ENCODE measurements around the gene SMG6. TPM values are rescaled to one million over a fixed set of nuclear protein-coding genes. Genes with fewer than 3 reads are reported as not detected.

The SMG6 gene
- total RNA-seq, 2 donors from 2014 or later, result 33.2 to 82.9 TPM

GRCh38 chr17:2059547-2060384, 243.8 kb downstream of the SMG6 start:
- peak overlapping the region in 1 of 2 donors; percentile 34 for H3K27ac ChIP-seq
- H3K36me3 ChIP-seq, result peaks cover 9% of the 10 kb centered on the region
- H3K9me3 ChIP-seq, result no peaks in the 10 kb centered on the region
- no peak for TF ChIP-seq CTCF (IDR thresholded peaks at IDR 0.05)
- DNase-seq (ENCODE audit: low spot score) (no peak), ATAC-seq (ENCODE audit: insufficient number of reproducible peaks, low FRiP score, low read depth) (no peak)
- peak overlapping the region; percentile 48 for H3K4me3 ChIP-seq
- H3K27me3 ChIP-seq (replicated peaks; ENCODE audit: insufficient read depth), result no peaks in the 10 kb centered on the region
- H3K4me1 ChIP-seq (ENCODE audit: control insufficient read depth in 1 of 2, low read depth in 2 of 2), result peaks cover 3 to 38% of the 10 kb centered on the region in 2 donors

GRCh38 chr17:2058586-2059546, 244.7 kb downstream of the SMG6 start:
- H3K9me3 ChIP-seq, result no peaks in the 10 kb centered on the region
- no peaks in the 10 kb centered on the region for H3K27me3 ChIP-seq (replicated peaks; ENCODE audit: insufficient read depth)
- peak overlapping the region; percentile 48 for H3K4me3 ChIP-seq
- ATAC-seq (ENCODE audit: insufficient number of reproducible peaks, low FRiP score, low read depth), result no peak
- H3K27ac ChIP-seq, result no peak overlapping the region
- DNase-seq (ENCODE audit: low spot score), result no peak
- peaks cover 9 to 37% of the 10 kb centered on the region in 2 donors for H3K4me1 ChIP-seq (ENCODE audit: control insufficient read depth in 1 of 2, low read depth in 2 of 2)
- peaks cover 5% of the 10 kb centered on the region for H3K36me3 ChIP-seq
- TF ChIP-seq CTCF (IDR thresholded peaks at IDR 0.05), result peak; percentile 33

- TF ChIP-seq CTCF (IDR thresholded peaks at IDR 0.05), result no peak
- no peak overlapping the region for H3K27ac ChIP-seq
- ATAC-seq (ENCODE audit: insufficient number of reproducible peaks, low FRiP score, low read depth), result no peak
- peaks cover 12 to 35% of the 10 kb centered on the region in 2 donors for H3K4me1 ChIP-seq (ENCODE audit: control insufficient read depth in 1 of 2, low read depth in 2 of 2)
- peaks cover 5% of the 10 kb centered on the region for H3K36me3 ChIP-seq
- no peaks in the 10 kb centered on the region for H3K9me3 ChIP-seq
- H3K27me3 ChIP-seq (replicated peaks; ENCODE audit: insufficient read depth), result no peaks in the 10 kb centered on the region
- no peak overlapping the region for H3K4me3 ChIP-seq
- no peak for DNase-seq (ENCODE audit: low spot score)
These were observed 245.6 kb downstream of the SMG6 start for GRCh38 chr17:2057760-2058585.

GRCh38 chr17:2057175-2057759, 246.3 kb downstream of the SMG6 start:
- H3K27ac ChIP-seq, result no peak overlapping the region
- ATAC-seq (ENCODE audit: insufficient number of reproducible peaks, low FRiP score, low read depth), result no peak
- H3K27me3 ChIP-seq (replicated peaks; ENCODE audit: insufficient read depth), result no peaks in the 10 kb centered on the region
- peaks cover 12 to 28% of the 10 kb centered on the region in 2 donors for H3K4me1 ChIP-seq (ENCODE audit: control insufficient read depth in 1 of 2, low read depth in 2 of 2)
- no peak for TF ChIP-seq CTCF (IDR thresholded peaks at IDR 0.05)
- peaks cover 5% of the 10 kb centered on the region for H3K36me3 ChIP-seq
- no peaks in the 10 kb centered on the region for H3K9me3 ChIP-seq
- no peak overlapping the region for H3K4me3 ChIP-seq
- no peak for DNase-seq (ENCODE audit: low spot score)

All from thoracic aorta (tissue), 2 donors.